Measurements from ENCODE around the gene TTC22. TPM values are rescaled to one million over a fixed set of nuclear protein-coding genes. Genes with fewer than 3 reads are reported as not detected.

TTC22 gene
- total RNA-seq, 1 experiment from 2014 or later, result 1.8 TPM

DNA sequence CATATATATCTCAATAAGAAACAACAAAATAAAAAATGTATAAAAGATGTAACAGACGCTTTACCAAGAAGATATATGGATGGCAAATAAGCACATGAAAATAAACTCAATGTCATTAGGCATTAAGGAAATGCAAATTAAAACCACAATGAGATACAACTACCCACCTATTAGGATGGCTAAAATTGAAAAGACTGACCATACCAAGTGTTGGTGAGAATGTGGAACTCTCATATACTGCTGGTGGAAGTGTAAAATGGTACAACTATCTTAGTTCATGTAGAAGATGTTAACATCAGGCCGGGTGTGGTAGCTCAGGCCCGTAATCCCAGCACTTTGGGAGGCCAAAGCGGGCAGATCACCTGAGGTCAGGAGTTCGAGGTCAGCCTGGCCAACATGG, 42.3 kb upstream of the TTC22 start:
- BruUV-seq (replicated peaks), result no TSS peak
- TF ChIP-seq SP1 (IDR thresholded peaks at IDR 0.05; ENCODE audit: low read depth) (no peak), YY1 (IDR thresholded peaks at IDR 0.05; ENCODE audit: extremely low read depth, insufficient replicate concordance, low read depth, low read length) (no peak), ZFX (IDR thresholded peaks at IDR 0.05) (no peak), ELF1 (IDR thresholded peaks at IDR 0.05; ENCODE audit: borderline replicate concordance, low read depth) (no peak), EZH2phosphoT487 (IDR thresholded peaks at IDR 0.05; ENCODE audit: borderline replicate concordance) (no peak), SRF (IDR thresholded peaks at IDR 0.05; ENCODE audit: low read depth) (no peak), TCF7L2 (IDR thresholded peaks at IDR 0.05; ENCODE audit: borderline replicate concordance, extremely low read depth, insufficient read depth, insufficient read length) (no peak), CEBPB (IDR thresholded peaks at IDR 0.05; ENCODE audit: low read depth) (no peak), FOSL1 (IDR thresholded peaks at IDR 0.05; ENCODE audit: low read depth) (no peak), SIN3A (IDR thresholded peaks at IDR 0.05; ENCODE audit: low read depth) (no peak), JUND (IDR thresholded peaks at IDR 0.05) (no peak)
- TF ChIP-seq, protein P1, sequence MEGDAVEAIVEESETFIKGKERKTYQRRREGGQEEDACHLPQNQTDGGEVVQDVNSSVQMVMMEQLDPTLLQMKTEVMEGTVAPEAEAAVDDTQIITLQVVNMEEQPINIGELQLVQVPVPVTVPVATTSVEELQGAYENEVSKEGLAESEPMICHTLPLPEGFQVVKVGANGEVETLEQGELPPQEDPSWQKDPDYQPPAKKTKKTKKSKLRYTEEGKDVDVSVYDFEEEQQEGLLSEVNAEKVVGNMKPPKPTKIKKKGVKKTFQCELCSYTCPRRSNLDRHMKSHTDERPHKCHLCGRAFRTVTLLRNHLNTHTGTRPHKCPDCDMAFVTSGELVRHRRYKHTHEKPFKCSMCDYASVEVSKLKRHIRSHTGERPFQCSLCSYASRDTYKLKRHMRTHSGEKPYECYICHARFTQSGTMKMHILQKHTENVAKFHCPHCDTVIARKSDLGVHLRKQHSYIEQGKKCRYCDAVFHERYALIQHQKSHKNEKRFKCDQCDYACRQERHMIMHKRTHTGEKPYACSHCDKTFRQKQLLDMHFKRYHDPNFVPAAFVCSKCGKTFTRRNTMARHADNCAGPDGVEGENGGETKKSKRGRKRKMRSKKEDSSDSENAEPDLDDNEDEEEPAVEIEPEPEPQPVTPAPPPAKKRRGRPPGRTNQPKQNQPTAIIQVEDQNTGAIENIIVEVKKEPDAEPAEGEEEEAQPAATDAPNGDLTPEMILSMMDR (IDR thresholded peaks at IDR 0.05 in 2 of 3, conservative IDR thresholded peaks at IDR 0.05 in 1 of 3; ENCODE audit: borderline replicate concordance in 1 of 3, insufficient read depth in 1 of 3, low read depth in 2 of 3, low read length in 2 of 3), result no peak
- TF ChIP-seq, protein P2, sequence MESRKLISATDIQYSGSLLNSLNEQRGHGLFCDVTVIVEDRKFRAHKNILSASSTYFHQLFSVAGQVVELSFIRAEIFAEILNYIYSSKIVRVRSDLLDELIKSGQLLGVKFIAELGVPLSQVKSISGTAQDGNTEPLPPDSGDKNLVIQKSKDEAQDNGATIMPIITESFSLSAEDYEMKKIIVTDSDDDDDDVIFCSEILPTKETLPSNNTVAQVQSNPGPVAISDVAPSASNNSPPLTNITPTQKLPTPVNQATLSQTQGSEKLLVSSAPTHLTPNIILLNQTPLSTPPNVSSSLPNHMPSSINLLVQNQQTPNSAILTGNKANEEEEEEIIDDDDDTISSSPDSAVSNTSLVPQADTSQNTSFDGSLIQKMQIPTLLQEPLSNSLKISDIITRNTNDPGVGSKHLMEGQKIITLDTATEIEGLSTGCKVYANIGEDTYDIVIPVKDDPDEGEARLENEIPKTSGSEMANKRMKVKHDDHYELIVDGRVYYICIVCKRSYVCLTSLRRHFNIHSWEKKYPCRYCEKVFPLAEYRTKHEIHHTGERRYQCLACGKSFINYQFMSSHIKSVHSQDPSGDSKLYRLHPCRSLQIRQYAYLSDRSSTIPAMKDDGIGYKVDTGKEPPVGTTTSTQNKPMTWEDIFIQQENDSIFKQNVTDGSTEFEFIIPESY (IDR thresholded peaks at IDR 0.05; ENCODE audit: extremely low read depth, insufficient replicate concordance, low read length), result no peak
- TF ChIP-seq, protein P3, sequence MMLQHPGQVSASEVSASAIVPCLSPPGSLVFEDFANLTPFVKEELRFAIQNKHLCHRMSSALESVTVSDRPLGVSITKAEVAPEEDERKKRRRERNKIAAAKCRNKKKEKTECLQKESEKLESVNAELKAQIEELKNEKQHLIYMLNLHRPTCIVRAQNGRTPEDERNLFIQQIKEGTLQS (IDR thresholded peaks at IDR 0.05), result no peak
- Histone ChIP-seq H2AFZ (ENCODE audit: low read depth, low read length, poor library complexity, severe bottlenecking) (no peak overlapping the region), H4K20me1 (ENCODE audit: insufficient read depth) (no peaks in the 10 kb centered on the region), H3K36me3 (ENCODE audit: control insufficient read depth in 1 of 2, insufficient read depth in 2 of 2, low read length in 2 of 2) (no peaks in the 10 kb centered on the region), H3K9ac (ENCODE audit: low read length) (no peak overlapping the region), H3K4me1 (ENCODE audit: control insufficient read depth in 1 of 2, insufficient read depth in 2 of 2, low read length in 2 of 2) (no peaks in the 10 kb centered on the region), H3K79me2 (ENCODE audit: insufficient read depth, low read length) (no peaks in the 10 kb centered on the region), H3K4me2 (ENCODE audit: low read length) (no peak overlapping the region), H3K9me3 (ENCODE audit: control insufficient read depth in 1 of 2, insufficient read depth in 1 of 2, low read depth in 1 of 2, low read length in 2 of 2) (no peaks in the 10 kb centered on the region), H3K27me3 (ENCODE audit: insufficient read depth, low read length) (no peaks in the 10 kb centered on the region), H3K27ac (ENCODE audit: low read depth, low read length) (no peak overlapping the region), H3K9me2 (ENCODE audit: insufficient read depth) (no peaks in the 10 kb centered on the region), H3K4me3 (replicated peaks in 1 of 2; ENCODE audit: low read depth in 1 of 2, low read length in 2 of 2) (no peak overlapping the region)
- DNase-seq (ENCODE audit: low read depth, low spot score), result no peak
- RAD21 ChIA-PET (ENCODE audit: low non-redundant PET in 1 of 2, low total read pairs in 2 of 2, uncharacterized antibody in 2 of 2, unreplicated experiment in 2 of 2), result no interaction called here
- intact Hi-C loops (cut with micrococcal nuclease), result no loop called here
- POLR2A ChIA-PET, result no interaction called here
- CTCF ChIA-PET, result no interaction called here
- no peak for ATAC-seq
